Right atrium auricular region (tissue), 2 donors: ENCODE results near the gene BLID. TPM values are rescaled to one million over a fixed set of nuclear protein-coding genes. Genes with fewer than 3 reads are reported as not detected.

Source experiments
- DNase-seq: peaks from one replicate; pipeline ENCODE4 v3.0.0-alpha.2; 2019; ENCODE audit warnings: low spot score
- H3K27ac ChIP-seq, 2 donors: fragments of 200-600 bp; sonication (generic); 1 replicate in 1 of 2; 2 replicates in 1 of 2; pipeline ENCODE4 v1.5.1; 2016 to 2019
- H3K27me3 ChIP-seq, 2 donors: fragments of 200-600 bp; sonication (generic); one replicate each; pipeline versions ENCODE4 v1.5.1 to v1.6.0; 2017 to 2019
- H3K36me3 ChIP-seq: fragments of 200-600 bp; sonication (generic); one replicate; pipeline ENCODE4 v1.5.1; 2016
- H3K4me1 ChIP-seq, 2 donors: fragments of 200-600 bp; sonication (generic); one replicate each; pipeline versions ENCODE4 v1.5.1 to v1.6.0; 2017 to 2019
- H3K4me3 ChIP-seq, 2 donors: fragments of 200-600 bp; sonication (generic); 1 replicate in 1 of 2; 2 replicates in 1 of 2; pipeline ENCODE4 v1.5.1; 2017 to 2019; ENCODE audit warnings: mild to moderate bottlenecking in 1 of 2, moderate library complexity in 1 of 2
- H3K9me3 ChIP-seq, 2 donors: fragments of 200-600 bp; sonication (generic); one replicate each; pipeline ENCODE4 v1.5.1; 2019
- total RNA-seq, 2 donors: library from RNA; depleted of rRNA; stranded (reverse); fragments of >200 nt; gene quantifications; one replicate each; pipeline ENCODE4 v1.1.0, GENCODE V29; 2016
- TF ChIP-seq, protein P1 (sequence below), 2 donors: fragments of 200-600 bp; sonication (generic); IDR thresholded peaks; one replicate each; pipeline ENCODE4 v1.5.1; 2019; ENCODE audit warnings: antibody characterized with exemption in 2 of 2

The BLID gene
- total RNA-seq, 2 donors from 2014 or later = 1.1 to 1.2 TPM

DNA sequence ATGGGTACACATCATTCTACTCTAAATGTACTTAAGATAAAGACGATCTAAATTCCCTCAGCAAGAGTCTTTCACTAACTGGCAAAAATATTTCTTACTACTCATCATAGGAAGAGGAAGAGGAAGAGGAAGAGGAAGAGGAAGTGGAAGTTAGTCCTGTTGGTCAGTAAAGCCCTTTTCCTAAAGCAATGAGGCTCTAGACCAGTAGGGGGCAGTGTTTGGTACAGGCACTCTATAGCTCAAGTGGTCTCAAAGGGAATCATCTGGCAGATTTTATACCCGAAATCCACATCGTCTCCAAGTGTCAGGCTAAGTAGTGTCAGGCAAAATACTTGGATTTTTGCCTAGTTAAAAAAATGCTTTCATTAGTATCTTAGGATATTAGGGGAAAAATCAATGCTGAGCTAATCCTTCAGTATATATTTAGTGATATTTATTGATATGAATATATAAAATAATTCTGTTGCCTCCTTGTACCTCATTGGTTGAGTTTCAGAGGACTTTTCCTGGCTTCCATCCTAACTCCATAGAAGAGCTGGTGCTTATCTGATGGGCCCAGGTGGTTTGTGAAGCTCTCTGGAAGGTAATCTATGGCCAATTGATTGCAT lies 7.7 kb downstream of the BLID start:
- TF ChIP-seq, protein P1, sequence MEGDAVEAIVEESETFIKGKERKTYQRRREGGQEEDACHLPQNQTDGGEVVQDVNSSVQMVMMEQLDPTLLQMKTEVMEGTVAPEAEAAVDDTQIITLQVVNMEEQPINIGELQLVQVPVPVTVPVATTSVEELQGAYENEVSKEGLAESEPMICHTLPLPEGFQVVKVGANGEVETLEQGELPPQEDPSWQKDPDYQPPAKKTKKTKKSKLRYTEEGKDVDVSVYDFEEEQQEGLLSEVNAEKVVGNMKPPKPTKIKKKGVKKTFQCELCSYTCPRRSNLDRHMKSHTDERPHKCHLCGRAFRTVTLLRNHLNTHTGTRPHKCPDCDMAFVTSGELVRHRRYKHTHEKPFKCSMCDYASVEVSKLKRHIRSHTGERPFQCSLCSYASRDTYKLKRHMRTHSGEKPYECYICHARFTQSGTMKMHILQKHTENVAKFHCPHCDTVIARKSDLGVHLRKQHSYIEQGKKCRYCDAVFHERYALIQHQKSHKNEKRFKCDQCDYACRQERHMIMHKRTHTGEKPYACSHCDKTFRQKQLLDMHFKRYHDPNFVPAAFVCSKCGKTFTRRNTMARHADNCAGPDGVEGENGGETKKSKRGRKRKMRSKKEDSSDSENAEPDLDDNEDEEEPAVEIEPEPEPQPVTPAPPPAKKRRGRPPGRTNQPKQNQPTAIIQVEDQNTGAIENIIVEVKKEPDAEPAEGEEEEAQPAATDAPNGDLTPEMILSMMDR (IDR thresholded peaks at IDR 0.05) = peak; percentile 22 to 62
- no peak for DNase-seq
- H3K4me3 ChIP-seq = no peak overlapping the region
- no peaks in the 10 kb centered on the region for H3K36me3 ChIP-seq
- H3K27ac ChIP-seq = peak overlapping the region; percentile 33 to 75
- H3K4me1 ChIP-seq = peaks cover 0 to 23% of the 10 kb centered on the region in 2 donors
- H3K27me3 ChIP-seq = no peaks in the 10 kb centered on the region
- H3K9me3 ChIP-seq = no peaks in the 10 kb centered on the region

DNA sequence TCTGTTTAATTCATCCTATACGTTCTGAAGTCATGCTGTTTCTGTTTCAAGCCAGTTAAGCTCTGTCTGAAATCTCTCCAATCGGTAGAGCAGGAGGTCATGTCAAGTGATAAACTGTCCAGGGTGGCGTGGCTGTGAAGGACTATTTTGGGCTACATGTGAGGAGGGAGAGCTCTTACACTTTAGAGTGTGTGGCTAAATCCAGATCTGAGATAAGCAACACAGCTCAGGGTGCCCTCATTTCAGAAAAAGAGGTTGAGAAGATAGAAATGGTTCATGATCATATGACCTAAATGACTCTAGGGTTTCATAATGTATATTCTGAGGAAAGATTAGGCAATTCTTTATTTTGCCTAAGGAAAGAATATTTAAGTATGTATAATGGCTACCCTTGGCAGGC lies 8.4 kb downstream of the BLID start:
- H3K9me3 ChIP-seq = no peaks in the 10 kb centered on the region
- no peak for DNase-seq
- peak overlapping the region; percentile 33 to 75 for H3K27ac ChIP-seq
- H3K4me1 ChIP-seq = peaks cover 0 to 23% of the 10 kb centered on the region in 2 donors
- H3K27me3 ChIP-seq = no peaks in the 10 kb centered on the region
- H3K4me3 ChIP-seq = no peak overlapping the region
- no peaks in the 10 kb centered on the region for H3K36me3 ChIP-seq
- TF ChIP-seq, protein P1 (IDR thresholded peaks at IDR 0.05) = no peak

DNA sequence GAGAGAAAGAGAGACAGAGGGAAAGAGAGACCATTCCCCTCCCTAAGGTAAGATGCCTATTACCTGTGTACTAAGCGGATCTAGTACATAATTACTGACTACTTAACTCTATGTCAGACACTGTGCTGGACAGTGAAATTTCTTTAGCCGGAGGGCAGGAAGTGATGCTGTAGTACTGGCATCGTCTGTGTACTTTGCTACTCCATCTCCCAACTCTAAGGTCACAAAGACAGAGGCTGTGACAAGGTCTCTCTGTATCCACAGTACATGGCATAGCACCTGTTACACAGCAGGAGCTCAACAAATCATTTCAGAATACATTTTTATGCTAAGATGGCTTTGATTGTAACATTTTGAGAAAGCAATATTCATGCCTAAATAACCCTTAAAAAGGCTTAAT lies 9.0 kb downstream of the BLID start:
- no peaks in the 10 kb centered on the region for H3K9me3 ChIP-seq
- no peak overlapping the region for H3K4me3 ChIP-seq
- H3K36me3 ChIP-seq = no peaks in the 10 kb centered on the region
- no peaks in the 10 kb centered on the region for H3K27me3 ChIP-seq
- no peak for DNase-seq
- TF ChIP-seq, protein P1 (IDR thresholded peaks at IDR 0.05) = no peak
- peak overlapping the region; percentile 33 to 75 for H3K27ac ChIP-seq
- peaks cover 0 to 27% of the 10 kb centered on the region in 2 donors for H3K4me1 ChIP-seq

DNA sequence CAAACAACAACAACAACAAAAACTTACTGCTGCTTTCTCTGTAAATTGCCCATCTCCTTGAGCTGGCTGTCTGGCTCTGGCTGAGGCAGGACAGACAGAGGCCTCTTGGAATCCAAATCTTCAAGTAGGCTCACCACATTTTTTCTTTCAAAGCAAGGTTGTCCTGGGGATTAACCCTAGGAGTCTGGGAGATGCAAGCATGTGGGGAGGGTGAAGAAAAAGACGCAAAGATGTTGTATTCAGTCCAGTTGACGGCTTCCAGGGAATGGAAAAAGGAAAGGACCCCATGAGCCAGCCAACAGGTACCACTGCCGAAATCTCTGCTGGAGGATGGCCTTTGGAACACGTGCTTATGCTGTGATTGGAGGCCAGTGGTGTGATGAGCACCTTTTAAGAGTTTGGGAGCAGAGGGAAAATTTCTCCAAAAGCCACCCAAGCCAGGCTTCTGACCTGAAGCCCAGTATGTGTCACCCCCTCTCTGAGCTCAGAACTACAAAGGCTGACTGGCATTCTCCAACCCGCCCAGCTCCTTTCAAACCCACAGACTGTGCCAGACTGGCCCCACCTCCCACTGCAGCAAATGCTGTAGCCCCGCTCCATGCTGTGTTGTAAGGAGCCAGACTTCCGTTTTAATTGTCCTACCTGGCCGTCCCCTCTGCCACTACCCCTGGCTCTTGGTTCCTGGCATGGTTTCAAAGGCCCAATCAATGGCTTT lies 10.8 kb downstream of the BLID start:
- peaks cover 0 to 30% of the 10 kb centered on the region in 2 donors for H3K4me1 ChIP-seq
- peak overlapping the region; percentile 35 to 91 for H3K27ac ChIP-seq
- H3K27me3 ChIP-seq = no peaks in the 10 kb centered on the region
- no peak overlapping the region for H3K4me3 ChIP-seq
- no peaks in the 10 kb centered on the region for H3K9me3 ChIP-seq
- TF ChIP-seq, protein P1 (IDR thresholded peaks at IDR 0.05) = no peak
- no peak for DNase-seq
- H3K36me3 ChIP-seq = no peaks in the 10 kb centered on the region

DNA sequence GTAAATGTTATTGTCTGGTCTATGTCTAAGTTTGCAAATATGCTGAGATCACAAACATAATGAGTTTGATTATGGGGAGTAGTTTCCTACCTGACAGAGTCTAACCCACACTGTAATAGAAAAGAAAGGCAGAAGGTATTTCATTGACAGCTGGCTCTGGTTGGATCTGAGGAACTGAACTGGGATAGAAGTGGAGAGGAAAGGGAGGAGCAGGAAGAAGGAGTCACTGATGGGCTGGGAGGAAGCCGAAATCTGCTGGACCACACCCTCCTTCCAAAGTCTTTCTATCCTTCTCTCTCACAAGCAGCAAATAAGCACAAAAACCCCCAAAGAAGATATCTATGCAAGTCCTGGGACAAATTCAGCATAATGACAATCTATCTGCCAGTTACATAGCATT lies 11.7 kb downstream of the BLID start:
- no peaks in the 10 kb centered on the region for H3K36me3 ChIP-seq
- TF ChIP-seq, protein P1 (IDR thresholded peaks at IDR 0.05) = no peak
- H3K27me3 ChIP-seq = peaks cover 0 to 3% of the 10 kb centered on the region in 2 donors
- H3K27ac ChIP-seq = peak overlapping the region; percentile 35 to 91
- no peaks in the 10 kb centered on the region for H3K9me3 ChIP-seq
- peaks cover 0 to 30% of the 10 kb centered on the region in 2 donors for H3K4me1 ChIP-seq
- no peak overlapping the region for H3K4me3 ChIP-seq
- no peak for DNase-seq
